AG10803 (cell line): ENCODE results near the gene HOXC4.

Experiments
- DNase-seq: peaks from one replicate; pipeline ENCODE4 v3.0.0; 2010; ENCODE audit warnings: low read depth
- H3K4me3 ChIP-seq: 2 replicates; pipeline ENCODE4 v1.5.1; 2011; ENCODE audit warnings: mild to moderate bottlenecking, low read length, control low read depth
- TF ChIP-seq, protein P1 (sequence below): conservative IDR thresholded peaks from 2 replicates; pipeline ENCODE4 v1.5.1; 2011; ENCODE audit warnings: mild to moderate bottlenecking, low read length, control low read depth, inconsistent platforms

Gene HOXC4

DNA sequence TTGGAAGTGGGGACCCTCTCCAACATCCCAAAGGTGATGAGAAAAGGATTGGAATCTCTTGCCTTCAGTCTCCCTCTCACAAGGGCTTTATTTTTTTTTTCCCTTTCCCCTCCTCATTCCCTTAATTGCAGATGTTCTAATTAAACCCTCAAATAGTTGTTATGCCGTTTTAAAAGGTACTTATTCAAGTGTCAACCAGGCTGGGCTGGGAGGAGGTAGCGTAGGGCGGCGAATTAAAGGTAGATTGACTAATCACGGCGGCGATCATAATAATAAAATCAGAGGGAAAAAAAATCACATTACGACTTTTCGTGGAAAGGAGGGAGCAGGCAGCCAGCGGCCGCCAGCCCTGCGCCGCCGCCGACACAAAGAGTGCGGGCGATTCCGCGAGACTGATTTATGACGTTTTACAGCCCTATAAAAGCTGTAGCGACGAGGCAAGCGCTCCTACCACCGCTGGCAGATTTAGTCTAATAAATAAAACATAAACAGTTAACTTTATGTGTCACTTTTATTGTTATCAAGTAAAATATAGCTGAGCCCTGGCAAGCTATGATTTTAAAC is 1.7 kb upstream of the HOXC4 start:
- TF ChIP-seq, protein P1, sequence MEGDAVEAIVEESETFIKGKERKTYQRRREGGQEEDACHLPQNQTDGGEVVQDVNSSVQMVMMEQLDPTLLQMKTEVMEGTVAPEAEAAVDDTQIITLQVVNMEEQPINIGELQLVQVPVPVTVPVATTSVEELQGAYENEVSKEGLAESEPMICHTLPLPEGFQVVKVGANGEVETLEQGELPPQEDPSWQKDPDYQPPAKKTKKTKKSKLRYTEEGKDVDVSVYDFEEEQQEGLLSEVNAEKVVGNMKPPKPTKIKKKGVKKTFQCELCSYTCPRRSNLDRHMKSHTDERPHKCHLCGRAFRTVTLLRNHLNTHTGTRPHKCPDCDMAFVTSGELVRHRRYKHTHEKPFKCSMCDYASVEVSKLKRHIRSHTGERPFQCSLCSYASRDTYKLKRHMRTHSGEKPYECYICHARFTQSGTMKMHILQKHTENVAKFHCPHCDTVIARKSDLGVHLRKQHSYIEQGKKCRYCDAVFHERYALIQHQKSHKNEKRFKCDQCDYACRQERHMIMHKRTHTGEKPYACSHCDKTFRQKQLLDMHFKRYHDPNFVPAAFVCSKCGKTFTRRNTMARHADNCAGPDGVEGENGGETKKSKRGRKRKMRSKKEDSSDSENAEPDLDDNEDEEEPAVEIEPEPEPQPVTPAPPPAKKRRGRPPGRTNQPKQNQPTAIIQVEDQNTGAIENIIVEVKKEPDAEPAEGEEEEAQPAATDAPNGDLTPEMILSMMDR = no peak
- no peak for DNase-seq
- peak overlapping the region; percentile 15 for H3K4me3 ChIP-seq

DNA sequence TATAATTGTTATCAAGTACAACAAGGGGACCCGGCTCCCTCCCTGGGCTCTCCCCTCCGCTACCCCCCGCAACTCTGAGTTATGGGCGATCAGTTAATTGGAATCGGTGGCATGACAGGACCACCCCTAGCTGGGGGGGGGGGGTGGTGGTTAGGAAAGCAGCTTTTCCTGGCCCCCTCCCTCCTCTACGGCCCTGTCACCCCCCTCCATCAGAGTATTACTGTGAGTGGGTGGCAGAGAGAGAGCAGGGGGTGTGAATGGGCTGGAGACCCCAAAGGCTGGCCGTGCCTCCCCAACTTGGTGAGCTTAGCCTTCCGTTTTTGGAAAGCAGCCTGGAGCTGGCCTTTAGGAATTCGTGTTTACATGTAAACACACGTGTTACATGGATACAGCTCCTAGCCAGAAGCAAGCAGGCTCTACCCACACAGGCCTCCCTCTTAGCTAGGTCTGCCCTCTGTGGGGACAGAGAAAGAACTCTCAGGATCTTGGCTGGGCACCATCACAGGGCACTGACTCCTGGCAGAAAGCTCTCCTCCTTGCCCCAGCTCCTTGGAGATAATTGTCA is 1.1 kb upstream of the HOXC4 start:
- H3K4me3 ChIP-seq = no peak overlapping the region
- TF ChIP-seq, protein P1 = no peak
- DNase-seq = peak; percentile 75

DNA sequence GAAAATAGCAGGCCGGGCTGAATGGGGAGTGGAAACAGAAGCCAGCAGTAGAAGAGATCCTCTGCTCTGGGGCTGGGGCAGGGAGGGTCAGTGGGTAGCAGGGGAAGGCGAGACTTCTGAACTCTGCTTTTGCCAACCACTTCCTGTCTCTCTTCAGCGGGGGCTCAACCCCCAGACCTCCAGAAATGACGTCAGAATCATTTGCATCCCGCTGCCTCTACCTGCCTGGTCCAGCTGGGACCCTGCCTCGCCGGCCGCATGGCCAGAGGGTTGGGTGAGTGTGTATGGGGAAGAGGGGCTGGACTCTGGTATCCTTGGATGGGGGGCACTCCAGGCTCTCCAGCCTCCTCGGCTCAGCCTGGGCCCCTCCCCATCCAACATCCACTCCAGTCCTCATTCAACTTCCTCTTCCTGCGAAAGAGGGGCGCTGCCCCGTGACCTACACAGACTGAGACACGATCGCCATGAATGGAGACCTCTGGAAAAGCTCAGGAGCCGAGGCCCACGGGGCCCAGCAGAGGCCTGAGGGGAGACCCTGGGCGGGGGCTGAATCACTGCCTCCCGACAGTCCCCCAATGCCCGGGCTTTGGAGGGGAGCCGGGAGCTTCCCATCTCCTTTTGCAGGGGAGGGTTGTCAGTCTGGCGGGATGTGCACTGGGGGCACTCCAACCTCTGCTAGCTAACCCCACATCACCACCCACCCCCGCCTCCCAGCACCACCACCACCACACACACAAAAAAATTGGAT is 458 bp upstream of the HOXC4 start:
- no peak overlapping the region for H3K4me3 ChIP-seq
- TF ChIP-seq, protein P1 = no peak
- no peak for DNase-seq

- TF ChIP-seq, protein P1 = no peak
- H3K4me3 ChIP-seq = no peak overlapping the region
- no peak for DNase-seq
Measured at GRCh38 chr12:54054742-54055194, 1.1 kb downstream of the HOXC4 start.

- DNase-seq = no peak
- TF ChIP-seq, protein P1 = no peak
- H3K4me3 ChIP-seq = no peak overlapping the region
Measured at GRCh38 chr12:54055552-54055951, 1.9 kb downstream of the HOXC4 start.

- H3K4me3 ChIP-seq = no peak overlapping the region
- DNase-seq = no peak
- TF ChIP-seq, protein P1 = no peak
Measured at GRCh38 chr12:54056110-54056509, 2.5 kb downstream of the HOXC4 start.
